Neural progenitor cell (in vitro differentiated cells): ENCODE data around the gene ALAS1.

Source experiments
- CTCF ChIP-seq: fragments of 200-600 bp; sonication (generic); IDR thresholded peaks from 2 replicates; pipeline ENCODE4 v1.5.1; 2017; ENCODE audit warnings: antibody characterized with exemption, mild to moderate bottlenecking
- EZH2 ChIP-seq: fragments of 200-600 bp; sonication (generic); IDR thresholded peaks from 2 replicates; pipeline ENCODE4 v1.6.1; 2017; ENCODE audit warnings: antibody characterized with exemption, mild to moderate bottlenecking, moderate library complexity
- EZH2phosphoT487 ChIP-seq: fragments of 200-600 bp; sonication (generic); IDR thresholded peaks from 2 replicates; pipeline ENCODE4 v1.6.1; 2017; ENCODE audit warnings: antibody characterized with exemption

DNA sequence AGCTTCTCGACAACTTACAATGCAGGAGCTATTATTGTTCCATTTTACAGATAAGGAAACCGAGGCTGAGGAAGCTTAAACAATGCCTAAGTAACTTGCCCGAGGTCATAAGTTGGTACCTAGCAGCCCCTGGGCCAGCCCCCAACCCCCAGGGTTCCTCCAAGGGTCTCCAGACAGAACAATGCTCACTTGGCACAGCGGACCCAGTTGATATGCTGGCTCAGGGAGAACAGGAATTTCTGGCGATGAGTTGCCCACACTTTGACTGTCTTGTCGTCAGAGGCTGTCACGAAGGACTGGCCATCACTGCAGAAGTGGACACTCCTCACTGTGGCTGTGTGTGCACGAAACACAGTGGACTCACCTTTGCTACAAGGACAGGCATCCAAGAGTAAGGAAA, 48.9 kb upstream of the ALAS1 start:
- TF ChIP-seq EZH2phosphoT487 (no peak), CTCF (no peak), EZH2 (no peak)
